ENCODE measurements around the gene NAA80. TPM values are rescaled to one million over a fixed set of nuclear protein-coding genes. Genes with fewer than 3 reads are reported as not detected.

NAA80 gene
- total and polyA plus RNA-seq, 2 of the 13 experiments (the other 11 are each of a cell fraction or from before 2014, with no cell fraction given) = 3.4 to 8.7 TPM

GRCh38 chr3:50260027-50260941 lies 38.9 kb downstream of the NAA80 start (continued):
- TF ChIP-seq DZIP1 (CRISPR knock-in tag; IDR thresholded peaks at IDR 0.05) = peak; percentile 49; the same call in 1 of the 2 replicates
- no peak for TF ChIP-seq TMF1 (CRISPR knock-in tag; IDR thresholded peaks at IDR 0.05; ENCODE audit: low read depth)
- no peak for TF ChIP-seq ZNF441 (CRISPR knock-in tag; IDR thresholded peaks at IDR 0.05; ENCODE audit: borderline replicate concordance)
- TF ChIP-seq ATF5 (CRISPR knock-in tag; IDR thresholded peaks at IDR 0.05; ENCODE audit: low read depth) = no peak
- 0 out of 2 replicates have a peak, but pooled peaks have one; percentile 40 for TF ChIP-seq ZNF232 (CRISPR knock-in tag; IDR thresholded peaks at IDR 0.05; ENCODE audit: borderline replicate concordance)
- peak; percentile 24; the same call in 1 of the 2 replicates for TF ChIP-seq ZNF451 (CRISPR knock-in tag; IDR thresholded peaks at IDR 0.05)
- TF ChIP-seq NCOA2 (CRISPR knock-in tag; IDR thresholded peaks at IDR 0.05) = peak; percentile 90
- no peak for TF ChIP-seq PLSCR1 (CRISPR knock-in tag; IDR thresholded peaks at IDR 0.05; ENCODE audit: borderline replicate concordance)
- TF ChIP-seq TFDP1 (CRISPR knock-in tag; IDR thresholded peaks at IDR 0.05; ENCODE audit: borderline replicate concordance) = no peak; the same call in 1 of the 2 replicates
- peak; percentile 76; the same call in 1 of the 2 replicates for TF ChIP-seq ZNF710 (CRISPR knock-in tag; IDR thresholded peaks at IDR 0.05; ENCODE audit: borderline replicate concordance)
- TF ChIP-seq CEBPB (IDR thresholded peaks at IDR 0.05; ENCODE audit: borderline replicate concordance, low read depth, low read length) = no peak
- TF ChIP-seq CAMTA2 (CRISPR knock-in tag; IDR thresholded peaks at IDR 0.05; ENCODE audit: borderline replicate concordance) = no peak
- TF ChIP-seq ZSCAN9 (CRISPR knock-in tag; IDR thresholded peaks at IDR 0.05; ENCODE audit: borderline replicate concordance) = 0 out of 2 replicates have a peak, but pooled peaks have one; percentile 15
- TF ChIP-seq PAX8 (CRISPR knock-in tag; IDR thresholded peaks at IDR 0.05; ENCODE audit: borderline replicate concordance) = no peak
- no peak for TF ChIP-seq SMAD9 (CRISPR knock-in tag; IDR thresholded peaks at IDR 0.05)
- TF ChIP-seq ZKSCAN8 (CRISPR knock-in tag; IDR thresholded peaks at IDR 0.05; ENCODE audit: borderline replicate concordance) = peak; percentile 22; the same call in 1 of the 2 replicates
- TF ChIP-seq KLF16 (CRISPR knock-in tag; IDR thresholded peaks at IDR 0.05) = peak in 1 of 2 experiments; percentile 65; a peak in 1 of 4 replicates
- no peak for TF ChIP-seq RFXANK (CRISPR knock-in tag; IDR thresholded peaks at IDR 0.05)
- TF ChIP-seq NRL (CRISPR knock-in tag; IDR thresholded peaks at IDR 0.05; ENCODE audit: borderline replicate concordance) = peak; percentile 48; the same call in 1 of the 2 replicates
- peak; percentile 65 for TF ChIP-seq ZNF430 (CRISPR knock-in tag; IDR thresholded peaks at IDR 0.05)
- TF ChIP-seq ZMYM2 (CRISPR knock-in tag; IDR thresholded peaks at IDR 0.05) = peak; percentile 34; the same call in 1 of the 2 replicates
